A673 (cell line): ENCODE data around the gene VPS8. TPM values are rescaled to one million over a fixed set of nuclear protein-coding genes. Genes with fewer than 3 reads are reported as not detected.

Source experiments
- BruUV-seq: library from RNA; stranded (reverse); fragments of 400-500 nt; replicated peaks from 2 replicates; lab custom pipeline; 2021; lab: Mats Ljungman, UMichigan
- CTCF ChIA-PET: fragments of 300-600 bp; sonication (Branson Sonifier 250); formaldehyde crosslinking; loops from one replicate; lab custom pipeline; 2022; ENCODE audit warnings: antibody characterized with exemption; lab: Charles Lee
- POLR2A ChIA-PET: fragments of 300-600 bp; sonication (Branson Sonifier 250); formaldehyde crosslinking; loops from one replicate; lab custom pipeline; 2022; ENCODE audit warnings: antibody characterized with exemption; ENCODE audit not compliant: low non-redundant PET; lab: Charles Lee
- DNase-seq: peaks from one replicate; pipeline ENCODE4 v3.0.0-alpha.2; 2015; ENCODE audit warnings: low spot score
- H3K27ac ChIP-seq: fragments of 200-600 bp; sonication (generic); 2 replicates; pipeline ENCODE4 v1.5.1; 2016; ENCODE audit warnings: mixed run types, low read depth, mild to moderate bottlenecking, mixed read lengths, antibody characterized with exemption, low read length; ENCODE audit not compliant: poor library complexity, severe bottlenecking
- H3K27me3 ChIP-seq: fragments of 200-600 bp; sonication (generic); replicated peaks from 2 replicates; pipeline ENCODE4 v1.6.1; 2017; ENCODE audit warnings: mixed run types, low read depth, mild to moderate bottlenecking, mixed read lengths, antibody characterized with exemption, low read length; ENCODE audit not compliant: insufficient read depth, poor library complexity
- H3K36me3 ChIP-seq: fragments of 200-600 bp; sonication (generic); 2 replicates; pipeline ENCODE4 v1.6.1; 2016; ENCODE audit warnings: mixed run types, mild to moderate bottlenecking, mixed read lengths, antibody characterized with exemption, low read length; ENCODE audit not compliant: insufficient read depth, poor library complexity, severe bottlenecking
- H3K4me1 ChIP-seq: fragments of 200-600 bp; sonication (generic); 2 replicates; pipeline ENCODE4 v1.6.1; 2017; ENCODE audit warnings: mixed run types, mild to moderate bottlenecking, mixed read lengths, antibody characterized with exemption, low read length; ENCODE audit not compliant: insufficient read depth, poor library complexity, severe bottlenecking
- H3K4me3 ChIP-seq: fragments of 200-600 bp; sonication (generic); 2 replicates; pipeline ENCODE4 v1.5.1; 2016; ENCODE audit warnings: low read depth, mixed run types, mild to moderate bottlenecking, mixed read lengths, low read length; ENCODE audit not compliant: poor library complexity, severe bottlenecking
- H3K9me3 ChIP-seq: fragments of 200-600 bp; sonication (generic); 2 replicates; pipeline ENCODE4 v1.6.1; 2016; ENCODE audit warnings: mixed run types, low read depth, mild to moderate bottlenecking, mixed read lengths, antibody characterized with exemption, low read length; ENCODE audit not compliant: poor library complexity, severe bottlenecking
- EZH2 ChIP-seq: fragments of 200-600 bp; sonication (generic); IDR thresholded peaks from 2 replicates; pipeline ENCODE4 v1.6.1; 2017; ENCODE audit warnings: borderline replicate concordance, low read depth, mild to moderate bottlenecking, mixed read lengths, antibody characterized with exemption, low read length; ENCODE audit not compliant: poor library complexity, severe bottlenecking
- intact Hi-C: fragments of 100-400 bp; cut with micrococcal nuclease; formaldehyde crosslinking; loops from one replicate; pipeline ENCODE4 v1.10.0; 2022; ENCODE audit not compliant: unreplicated experiment
- total RNA-seq: library from RNA; stranded (reverse); gene quantifications from 2 replicates; pipeline ENCODE4 v1.2.3, GENCODE V29; 2021
- TF ChIP-seq, protein P1 (sequence below): fragments of 300-800, 200-600 bp; sonication (generic); conservative IDR thresholded peaks from 2 replicates; pipeline ENCODE4 v1.5.1; 2017; ENCODE audit warnings: low read depth, mild to moderate bottlenecking, antibody characterized with exemption, low read length, moderate library complexity, mixed read lengths

The VPS8 gene
- total RNA-seq, 1 experiment from 2014 or later, result 42.3 TPM

DNA sequence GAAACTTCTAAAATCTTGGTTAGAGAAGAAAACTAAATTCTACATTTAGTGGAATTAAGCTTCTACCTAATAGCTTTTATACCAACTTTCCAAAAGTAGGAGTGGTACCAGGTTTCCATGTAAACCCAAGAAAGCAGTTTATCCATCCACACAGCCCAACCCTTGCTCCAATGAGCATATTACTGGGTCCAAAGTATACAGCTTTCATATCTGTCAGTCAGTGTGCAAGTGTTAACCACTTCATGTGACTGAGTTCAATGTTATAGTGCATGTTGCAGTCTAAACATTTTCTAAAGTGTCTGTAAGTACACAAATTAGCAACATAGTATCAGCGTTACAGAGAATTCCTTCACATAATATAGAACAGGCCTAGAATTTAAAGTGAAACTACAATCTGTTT lies 267.7 kb downstream of the VPS8 start:
- POLR2A ChIA-PET, result no interaction called here
- H3K9me3 ChIP-seq, result no peaks in the 10 kb centered on the region
- H3K36me3 ChIP-seq, result no peaks in the 10 kb centered on the region
- H3K27ac ChIP-seq, result no peak overlapping the region
- intact Hi-C loops, result no loop called here
- DNase-seq, result no peak
- no peak overlapping the region for H3K4me3 ChIP-seq
- BruUV-seq, result no TSS peak
- CTCF ChIA-PET, result no interaction called here
- no peaks in the 10 kb centered on the region for H3K27me3 ChIP-seq
- no peaks in the 10 kb centered on the region for H3K4me1 ChIP-seq
- no peak for TF ChIP-seq EZH2
- TF ChIP-seq, protein P1, sequence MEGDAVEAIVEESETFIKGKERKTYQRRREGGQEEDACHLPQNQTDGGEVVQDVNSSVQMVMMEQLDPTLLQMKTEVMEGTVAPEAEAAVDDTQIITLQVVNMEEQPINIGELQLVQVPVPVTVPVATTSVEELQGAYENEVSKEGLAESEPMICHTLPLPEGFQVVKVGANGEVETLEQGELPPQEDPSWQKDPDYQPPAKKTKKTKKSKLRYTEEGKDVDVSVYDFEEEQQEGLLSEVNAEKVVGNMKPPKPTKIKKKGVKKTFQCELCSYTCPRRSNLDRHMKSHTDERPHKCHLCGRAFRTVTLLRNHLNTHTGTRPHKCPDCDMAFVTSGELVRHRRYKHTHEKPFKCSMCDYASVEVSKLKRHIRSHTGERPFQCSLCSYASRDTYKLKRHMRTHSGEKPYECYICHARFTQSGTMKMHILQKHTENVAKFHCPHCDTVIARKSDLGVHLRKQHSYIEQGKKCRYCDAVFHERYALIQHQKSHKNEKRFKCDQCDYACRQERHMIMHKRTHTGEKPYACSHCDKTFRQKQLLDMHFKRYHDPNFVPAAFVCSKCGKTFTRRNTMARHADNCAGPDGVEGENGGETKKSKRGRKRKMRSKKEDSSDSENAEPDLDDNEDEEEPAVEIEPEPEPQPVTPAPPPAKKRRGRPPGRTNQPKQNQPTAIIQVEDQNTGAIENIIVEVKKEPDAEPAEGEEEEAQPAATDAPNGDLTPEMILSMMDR, result no peak

DNA sequence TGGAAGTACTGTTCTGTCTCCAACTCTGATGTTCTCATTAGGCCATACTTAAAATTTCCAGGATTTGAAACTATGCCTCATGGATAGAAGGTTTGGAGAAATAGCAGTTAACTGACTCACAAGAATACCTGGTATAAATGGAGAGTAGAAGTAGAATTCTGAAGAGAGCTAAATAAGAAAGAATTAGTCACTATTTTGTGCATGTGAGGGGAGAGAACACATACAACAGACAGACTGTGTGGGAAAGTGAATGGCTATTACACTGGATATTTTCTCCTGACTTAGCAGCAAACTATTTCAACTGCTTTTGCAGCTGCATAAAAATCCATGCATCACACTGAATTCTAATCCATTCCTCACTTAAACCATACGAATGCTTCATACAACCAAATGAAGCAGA lies 269.6 kb downstream of the VPS8 start:
- BruUV-seq, result no TSS peak
- TF ChIP-seq EZH2, result no peak
- TF ChIP-seq, protein P1, result no peak
- Histone ChIP-seq H3K9me3 (no peaks in the 10 kb centered on the region), H3K36me3 (no peaks in the 10 kb centered on the region), H3K4me3 (no peak overlapping the region), H3K27ac (no peak overlapping the region), H3K27me3 (no peaks in the 10 kb centered on the region), H3K4me1 (no peaks in the 10 kb centered on the region)
- CTCF ChIA-PET, result no interaction called here
- POLR2A ChIA-PET, result no interaction called here
- intact Hi-C loops, result no loop called here
- DNase-seq, result no peak

DNA sequence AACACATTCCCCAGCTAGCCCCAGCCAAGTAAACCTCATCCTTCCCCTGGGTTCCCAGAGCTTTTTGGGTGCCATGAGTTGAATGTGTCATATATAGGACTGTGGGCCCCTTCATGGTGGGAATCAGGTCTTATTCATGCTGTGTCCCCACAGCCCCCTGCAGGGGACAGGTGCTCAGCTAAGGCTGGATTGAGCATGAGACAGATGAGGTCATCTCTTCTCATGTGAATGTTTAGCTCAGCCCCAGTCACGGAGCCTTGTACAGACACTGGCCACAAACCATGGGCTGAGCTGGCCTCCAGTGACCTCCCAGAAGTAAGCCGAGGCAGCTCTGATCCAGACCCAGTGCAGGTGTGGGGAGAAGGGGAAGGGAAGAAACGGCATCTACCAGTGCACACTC lies 270.2 kb downstream of the VPS8 start:
- intact Hi-C loops, result no loop called here
- CTCF ChIA-PET, result no interaction called here

More for the DNA sequence above, 270.2 kb downstream of the VPS8 start:
- Histone ChIP-seq H3K27me3 (no peaks in the 10 kb centered on the region), H3K4me1 (no peaks in the 10 kb centered on the region), H3K27ac (no peak overlapping the region), H3K36me3 (no peaks in the 10 kb centered on the region), H3K4me3 (no peak overlapping the region), H3K9me3 (no peaks in the 10 kb centered on the region)
- TF ChIP-seq, protein P1, result no peak
- no peak for TF ChIP-seq EZH2
- no peak for DNase-seq
- no TSS peak for BruUV-seq
- POLR2A ChIA-PET, result no interaction called here
